Gastroesophageal sphincter (tissue), 4 donors: ENCODE results near the gene TLE3. TPM values are rescaled to one million over a fixed set of nuclear protein-coding genes. Genes with fewer than 3 reads are reported as not detected.

Experiments used
- ATAC-seq: fragments of 150-250 bp; one replicate; pipeline ENCODE4 v1.9.1; 2016; ENCODE audit warnings: mild to moderate bottlenecking, moderate library complexity
- H3K27ac ChIP-seq, 4 donors: fragments of 200-600 bp; sonication (generic) in 3 of 4; 1 replicate in 3 of 4; 2 replicates in 1 of 4; pipeline ENCODE4 v1.5.1; 2016 to 2019
- H3K27me3 ChIP-seq: fragments of 200-600 bp; sonication (generic); one replicate; pipeline ENCODE4 v1.5.1; 2019
- H3K36me3 ChIP-seq, 2 donors: fragments of 200-600 bp; sonication (generic); one replicate each; pipeline ENCODE4 v1.5.1; 2019; ENCODE audit warnings: control low read depth in 1 of 2
- H3K4me1 ChIP-seq, 3 donors: fragments of 200-600 bp; sonication (generic); 1 replicate in 2 of 3; 2 replicates in 1 of 3; pipeline ENCODE4 v1.5.1; 2016 to 2019; ENCODE audit warnings: control low read depth in 2 of 3
- H3K4me3 ChIP-seq, 2 donors: fragments of 200-600 bp; sonication (generic); one replicate each; pipeline ENCODE4 v1.5.1; 2019; ENCODE audit warnings: mild to moderate bottlenecking in 1 of 2, moderate library complexity in 1 of 2
- H3K9me3 ChIP-seq, 3 donors: fragments of 200-600 bp; sonication (generic); one replicate each; pipeline ENCODE4 v1.5.1; 2017 to 2019; ENCODE audit warnings: control low read depth in 2 of 3
- CTCF ChIP-seq, 4 experiments: fragments of 200-600 bp in 2 of 4; fragments of 450-650 bp in 2 of 4; sonication (generic) in 1 of 4; IDR thresholded peaks; one replicate each; pipeline ENCODE4 v1.5.1; 2017 to 2019; ENCODE audit warnings: antibody characterized with exemption in 4 of 4, mild to moderate bottlenecking in 2 of 4, moderate library complexity in 2 of 4
- EP300 ChIP-seq: sonication (generic); formaldehyde crosslinking; IDR thresholded peaks from one replicate; pipeline ENCODE4 v1.6.1; 2017; ENCODE audit warnings: antibody characterized with exemption, mild to moderate bottlenecking
- POLR2A ChIP-seq, 2 donors: fragments of 450-650 bp; IDR thresholded peaks; one replicate each; pipeline ENCODE4 v1.6.1; 2017; ENCODE audit warnings: antibody characterized with exemption in 2 of 2, mild to moderate bottlenecking in 2 of 2, moderate library complexity in 1 of 2
- POLR2AphosphoS5 ChIP-seq: sonication (generic); formaldehyde crosslinking; IDR thresholded peaks from one replicate; pipeline ENCODE4 v1.6.1; 2017; ENCODE audit warnings: antibody characterized with exemption
- WGBS, 2 donors: methylation state at CpG; one replicate each; pipeline ENCODE4 v1.1.5; 2018; ENCODE audit warnings: low coverage in 1 of 2; 5-methylcytosine and 5-hydroxymethylcytosine counted together
- total RNA-seq, 4 donors: library from RNA; depleted of rRNA; stranded (reverse); fragments of >200 nt; gene quantifications; one replicate each; pipeline ENCODE4 v1.1.0, GENCODE V29; 2016

The TLE3 gene
- total RNA-seq, 4 donors from 2014 or later = 32.4 to 81.6 (median 62.6) TPM

GRCh38 chr15:70014860-70015490 is 82.7 kb downstream of the TLE3 start:
- TF ChIP-seq EP300 = no peak
- TF ChIP-seq POLR2A (IDR thresholded peaks at IDR 0.05) = no peak
- no peak for TF ChIP-seq CTCF (IDR thresholded peaks at IDR 0.05)
- TF ChIP-seq POLR2AphosphoS5 = no peak
- Histone ChIP-seq H3K27ac (no peak overlapping the region), H3K9me3 (peaks cover 0 to 5% (median 0%) of the 10 kb centered on the region in 3 donors), H3K27me3 (peaks cover 7% of the 10 kb centered on the region), H3K36me3 (no peaks in the 10 kb centered on the region), H3K4me3 (no peak overlapping the region), H3K4me1 (no peaks in the 10 kb centered on the region)
- WGBS, 2 donors = 60 to 92% methylated on average over 1 to 2 of the region's 9 CpGs
- ATAC-seq = no peak

- WGBS, 2 donors = 76 to 80% methylated on average over 5 to 6 of the region's 6 CpGs
- ATAC-seq = no peak
- peaks cover 12% of the 10 kb centered on the region for H3K27me3 ChIP-seq
These were observed 83.4 kb downstream of the TLE3 start for GRCh38 chr15:70014331-70014730.

GRCh38 chr15:70013656-70014313 is 83.9 kb downstream of the TLE3 start:
- Histone ChIP-seq H3K4me1 (no peaks in the 10 kb centered on the region), H3K36me3 (no peaks in the 10 kb centered on the region), H3K27me3 (peaks cover 12% of the 10 kb centered on the region), H3K9me3 (peaks cover 0 to 5% (median 0%) of the 10 kb centered on the region in 3 donors), H3K27ac (no peak overlapping the region), H3K4me3 (no peak overlapping the region)
- TF ChIP-seq CTCF (IDR thresholded peaks at IDR 0.05) (no peak), POLR2AphosphoS5 (no peak), POLR2A (IDR thresholded peaks at IDR 0.05) (no peak), EP300 (no peak)
- ATAC-seq = no peak
- WGBS, 2 donors = 80 to 87% methylated on average over 3 to 6 of the region's 8 CpGs

More at GRCh38 chr15:70014331-70014730, 83.4 kb downstream of the TLE3 start:
- Histone ChIP-seq H3K4me3 (no peak overlapping the region), H3K27ac (no peak overlapping the region), H3K36me3 (no peaks in the 10 kb centered on the region), H3K4me1 (no peaks in the 10 kb centered on the region), H3K9me3 (peaks cover 0 to 5% (median 0%) of the 10 kb centered on the region in 3 donors)
- TF ChIP-seq CTCF (IDR thresholded peaks at IDR 0.05) (no peak), POLR2A (IDR thresholded peaks at IDR 0.05) (no peak), POLR2AphosphoS5 (no peak), EP300 (no peak)

GRCh38 chr15:70012895-70013294 is 84.8 kb downstream of the TLE3 start:
- Histone ChIP-seq H3K4me1 (no peaks in the 10 kb centered on the region), H3K9me3 (peaks cover 0 to 5% (median 0%) of the 10 kb centered on the region in 3 donors), H3K27me3 (peaks cover 12% of the 10 kb centered on the region), H3K27ac (no peak overlapping the region), H3K36me3 (no peaks in the 10 kb centered on the region), H3K4me3 (no peak overlapping the region)
- TF ChIP-seq CTCF (IDR thresholded peaks at IDR 0.05) = no peak
- WGBS, 2 donors = 92 to 100% methylated on average over 1 to 3 of the region's 4 CpGs
- no peak for ATAC-seq
